HG03558 (cell line): ENCODE data around the gene RCE1.

Experiments
- ATAC-seq: cut with Tn5 transposase; IDR thresholded peaks from one replicate; pipeline ENCODE4 v1.9.1; 2021; ENCODE audit warnings: moderate number of reproducible peaks; ENCODE audit not compliant: unreplicated experiment; ENCODE audit errors: extremely low read depth

Gene RCE1

DNA sequence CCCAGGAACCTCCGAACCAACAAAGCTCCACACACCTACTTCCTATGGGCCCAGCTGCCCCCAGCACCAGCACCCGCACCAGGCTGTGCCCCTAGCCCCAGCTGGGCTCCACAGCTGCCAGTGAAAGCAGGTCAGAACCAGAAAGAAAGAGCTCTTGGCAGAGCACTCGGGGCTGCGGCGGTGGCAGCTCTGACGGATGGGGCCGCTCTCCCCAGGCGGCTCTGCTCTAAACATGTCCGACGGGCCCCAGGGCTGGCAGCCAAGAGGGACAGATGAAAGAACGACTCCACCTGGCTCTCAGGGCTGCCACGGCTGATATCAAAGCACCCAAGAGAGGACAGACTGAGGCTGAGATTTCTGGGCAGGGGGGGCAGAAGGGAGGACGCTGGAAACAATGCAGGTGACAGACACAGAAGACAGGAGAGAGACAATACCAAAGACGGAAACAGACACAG is 39.3 kb downstream of the RCE1 start:
- ATAC-seq: no peak

DNA sequence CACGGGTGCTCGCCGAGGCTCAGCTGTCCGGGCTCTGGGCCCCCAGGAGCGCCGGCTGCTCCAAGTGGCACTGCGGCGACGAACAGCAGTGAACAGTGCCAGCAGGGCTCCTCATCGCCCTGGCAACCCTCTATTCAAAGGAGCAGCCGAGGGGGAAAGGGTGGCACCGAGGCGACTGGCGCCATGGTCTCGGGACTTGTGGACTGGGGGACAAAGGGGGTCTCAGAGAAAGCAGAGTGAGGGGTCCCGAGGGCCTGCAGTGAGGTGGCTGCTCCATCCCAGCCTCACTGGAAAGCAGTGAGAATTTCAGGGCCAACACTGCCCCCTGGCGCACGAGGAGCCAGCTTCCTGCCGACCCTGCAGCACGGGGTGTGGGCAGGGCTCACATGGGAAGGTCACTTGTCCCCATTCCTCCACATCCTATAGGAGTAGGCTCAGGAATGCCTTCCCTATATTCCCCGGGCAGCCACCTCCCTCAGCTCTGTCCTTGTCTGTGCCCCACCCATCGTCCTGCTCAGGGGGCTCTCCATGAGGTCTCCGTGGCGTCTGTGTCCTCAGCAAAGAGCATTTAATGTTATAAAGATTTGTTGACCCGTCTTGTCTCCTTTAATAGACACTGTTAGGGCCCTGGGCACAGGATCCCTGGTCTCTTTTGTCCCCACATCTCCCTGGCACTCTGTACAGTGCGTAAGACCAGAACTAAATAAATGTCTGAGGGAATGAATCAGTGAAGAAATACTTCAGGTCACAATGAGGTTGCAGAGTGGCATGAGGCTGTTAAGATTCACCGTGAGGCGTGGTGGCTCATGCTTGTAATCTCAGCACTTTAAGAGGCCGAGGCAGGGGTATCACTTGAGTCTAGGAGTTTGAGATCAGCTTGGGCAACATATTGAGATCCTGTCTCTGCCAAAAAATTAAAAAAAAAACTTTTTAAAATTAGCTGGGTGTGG is 40.0 kb downstream of the RCE1 start:
- ATAC-seq: no peak

DNA sequence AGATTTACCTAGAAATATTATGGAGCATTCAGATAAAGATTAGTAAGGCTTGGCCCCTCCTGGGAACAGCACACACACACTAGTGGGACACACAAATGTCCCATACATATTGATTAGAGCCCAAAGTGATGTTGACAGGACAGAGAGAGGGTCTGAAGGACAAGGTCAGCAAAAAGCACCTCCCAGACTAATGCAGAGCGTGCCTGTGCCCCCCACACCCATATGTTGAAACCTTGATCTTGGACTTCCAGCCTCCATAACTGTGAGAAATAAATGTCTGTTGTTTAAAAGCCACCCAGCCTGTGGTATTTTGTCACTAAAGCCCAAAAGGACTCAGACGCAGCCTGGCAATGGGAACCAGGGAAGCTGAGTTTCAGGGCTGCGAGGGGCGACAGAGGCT is 41.2 kb downstream of the RCE1 start:
- ATAC-seq: no peak

DNA sequence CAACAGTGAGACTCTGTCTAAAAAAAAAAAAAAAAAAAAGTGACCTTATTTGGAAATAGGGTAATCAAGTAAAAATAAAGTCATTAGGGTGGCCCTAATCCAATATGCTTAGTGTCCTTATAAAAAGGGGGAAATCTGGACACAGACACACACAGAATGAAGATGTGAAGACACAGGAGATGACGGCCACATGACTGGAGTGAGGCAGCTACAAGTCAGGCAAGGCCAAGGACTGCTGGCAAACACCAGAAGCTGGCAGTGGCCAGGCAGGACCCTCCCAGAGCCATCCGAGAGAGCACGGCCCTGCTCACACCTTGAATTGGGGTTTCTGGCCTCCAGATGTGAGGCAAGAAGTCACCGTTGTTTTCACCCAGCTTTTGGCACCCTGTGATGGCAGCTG is 42.2 kb downstream of the RCE1 start:
- ATAC-seq: no peak

DNA sequence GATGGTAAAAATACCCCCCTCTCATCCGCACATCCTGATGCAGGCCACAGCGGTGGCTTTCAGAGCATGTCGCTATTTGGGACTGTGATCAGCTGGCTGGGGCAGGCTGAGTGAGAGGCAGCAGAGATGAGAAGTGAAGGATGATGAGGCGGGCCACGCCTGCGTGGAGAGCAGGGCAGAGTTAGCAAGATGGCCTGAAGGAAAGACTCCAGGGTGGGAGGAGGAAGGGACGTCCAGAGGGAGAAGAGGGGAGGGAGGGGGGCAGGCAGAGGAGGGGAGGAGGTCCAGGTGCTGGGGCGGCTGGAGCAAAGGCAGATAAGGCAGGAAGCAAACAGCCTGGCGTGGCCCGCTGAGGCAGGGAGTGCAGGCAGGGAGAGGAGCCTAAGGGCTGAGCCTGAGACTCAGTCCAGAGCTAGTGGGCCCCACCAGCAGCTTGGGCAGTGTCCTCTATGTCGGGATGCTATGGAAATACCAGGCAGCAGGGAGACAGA is 42.8 kb downstream of the RCE1 start:
- ATAC-seq: no peak

DNA sequence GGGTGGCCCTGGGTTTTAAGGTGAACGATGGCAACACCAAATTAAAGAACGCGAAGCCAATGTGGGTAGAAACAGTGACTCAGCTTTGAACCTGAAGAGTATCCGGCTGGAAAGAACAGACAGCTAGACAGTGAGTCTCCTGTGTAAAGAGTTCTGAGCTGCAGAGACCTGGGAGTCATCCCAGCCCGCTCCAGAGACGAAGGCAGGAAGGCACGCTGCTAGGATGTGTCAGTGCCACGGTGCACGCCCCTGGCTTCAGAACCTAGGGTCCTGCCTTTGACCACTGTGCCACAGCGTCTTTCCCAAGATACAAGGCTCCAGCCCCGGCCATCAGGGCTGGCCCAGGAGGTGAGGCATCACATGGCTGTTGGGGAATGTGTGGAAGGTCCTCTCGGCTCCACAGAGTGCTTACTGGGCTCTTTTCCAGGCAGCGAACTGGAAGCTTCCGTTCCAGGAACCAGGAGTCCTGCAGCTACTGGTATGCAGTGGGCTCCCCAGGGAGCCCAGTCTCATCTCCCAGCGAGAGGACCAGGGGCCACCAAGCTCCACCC is 43.5 kb downstream of the RCE1 start:
- ATAC-seq: no peak

DNA sequence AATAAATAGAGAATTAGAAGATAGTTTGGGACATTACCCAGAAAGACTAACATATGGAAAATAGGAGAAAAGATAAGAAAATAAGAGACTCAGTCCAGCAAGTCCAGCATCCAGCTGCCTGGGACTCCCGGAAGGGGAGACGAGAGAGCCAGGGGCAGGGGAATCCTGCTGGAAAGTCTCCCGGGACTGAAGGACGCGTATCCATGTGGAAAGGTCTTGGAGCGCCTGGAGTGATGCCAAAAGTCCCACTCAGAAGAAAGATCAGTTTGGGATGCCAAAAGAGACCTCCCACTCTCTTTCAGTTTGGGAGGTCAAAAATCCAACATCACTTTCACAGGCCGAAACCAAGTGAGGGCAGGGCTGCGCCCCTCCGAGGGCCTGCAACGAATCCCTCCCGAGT is 44.3 kb downstream of the RCE1 start:
- no peak for ATAC-seq

DNA sequence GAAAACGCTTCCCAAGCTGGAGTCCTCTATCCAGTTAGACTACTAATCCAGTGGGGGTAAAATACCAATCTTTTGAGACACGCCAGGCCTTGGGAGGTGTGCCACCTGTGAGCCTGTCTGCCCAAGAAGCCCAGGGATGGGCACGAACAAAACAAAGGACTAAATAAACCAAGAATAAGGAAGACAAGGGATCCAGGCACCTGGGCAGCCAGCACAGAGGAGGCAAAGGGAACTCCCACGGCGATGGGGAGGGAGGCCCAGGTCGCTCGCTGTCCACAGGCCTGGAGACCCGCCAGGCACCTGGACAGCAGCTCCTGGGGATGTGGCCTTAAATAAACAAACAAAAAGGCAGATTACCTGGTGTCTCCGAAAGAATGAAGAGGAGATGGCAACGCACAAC is 45.0 kb downstream of the RCE1 start:
- no peak for ATAC-seq

DNA sequence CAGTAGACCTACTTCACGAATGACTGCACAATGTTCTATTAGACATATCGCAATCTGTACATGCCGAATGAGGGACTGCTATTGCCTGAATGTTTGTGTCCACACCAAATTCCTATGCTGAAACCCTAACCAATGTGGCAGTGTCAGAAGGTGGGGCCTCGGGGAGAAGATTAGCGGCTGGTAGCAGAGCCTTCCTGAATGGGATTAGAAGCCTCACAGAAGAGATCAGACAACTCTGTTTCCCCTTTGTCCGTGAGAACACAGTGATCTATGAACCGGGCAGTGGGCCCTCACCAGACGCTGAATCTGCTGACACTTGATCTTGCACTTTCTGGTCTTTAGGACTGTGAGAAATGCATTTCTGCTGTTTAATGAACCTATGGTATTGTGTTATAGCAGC is 46.7 kb downstream of the RCE1 start:
- ATAC-seq: no peak

DNA sequence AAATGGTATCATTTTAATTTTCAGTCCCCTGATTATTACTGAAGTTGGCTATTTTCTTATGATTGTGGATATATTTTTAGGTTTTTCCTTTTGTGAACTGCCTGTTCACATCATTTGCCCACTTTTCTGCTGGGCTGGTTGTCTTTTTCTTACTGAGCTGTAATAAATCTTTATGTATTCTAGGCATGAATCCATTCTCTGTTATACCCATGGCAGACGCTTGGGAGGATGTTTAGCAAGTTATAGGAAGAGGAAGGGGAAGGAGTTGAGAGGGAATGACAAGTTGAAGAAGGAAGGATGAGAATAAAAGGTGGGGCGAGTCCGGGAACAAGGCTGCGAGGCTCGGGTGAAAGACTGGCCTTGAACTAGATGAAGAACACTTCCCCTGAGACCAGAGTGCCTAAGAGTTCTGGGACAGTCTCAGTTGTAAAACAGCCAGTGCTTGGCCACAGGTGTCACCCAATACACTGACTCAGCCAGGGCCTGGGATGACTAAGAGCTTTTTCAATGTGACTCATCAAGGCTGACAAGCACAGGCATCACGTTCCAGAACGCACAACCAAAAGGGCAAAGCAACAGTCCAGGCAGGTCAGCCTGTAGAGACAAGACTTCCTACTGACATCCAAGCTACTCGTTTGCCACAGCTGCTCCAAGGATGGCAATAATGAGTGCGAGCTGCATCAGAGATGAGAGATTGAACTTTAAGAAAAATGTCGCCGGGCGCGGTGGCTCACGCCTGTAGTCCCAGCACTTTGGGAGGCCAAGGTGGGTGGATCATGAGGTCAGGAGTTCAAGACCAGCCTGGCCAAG is 48.8 kb downstream of the RCE1 start:
- peak; percentile 81 for ATAC-seq

DNA sequence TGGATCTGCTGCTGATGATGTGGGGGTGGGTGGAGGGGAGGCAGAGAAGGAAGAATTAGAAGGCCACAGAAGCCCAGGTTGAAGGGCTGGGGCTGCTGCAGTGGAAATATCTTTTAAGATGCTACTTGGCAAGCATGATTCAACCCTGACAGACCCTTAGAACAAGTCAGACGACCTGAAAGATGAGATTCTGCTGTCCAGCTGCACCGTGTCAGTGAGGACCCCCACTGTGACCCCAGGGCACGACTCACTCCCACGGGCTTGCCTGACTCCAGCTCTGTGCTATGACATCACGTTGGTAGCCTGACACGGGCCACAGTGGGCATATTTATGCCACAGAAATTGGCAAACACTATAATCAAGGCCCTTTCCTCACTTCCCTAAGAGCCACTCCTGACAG is 49.7 kb downstream of the RCE1 start:
- no peak for ATAC-seq

DNA sequence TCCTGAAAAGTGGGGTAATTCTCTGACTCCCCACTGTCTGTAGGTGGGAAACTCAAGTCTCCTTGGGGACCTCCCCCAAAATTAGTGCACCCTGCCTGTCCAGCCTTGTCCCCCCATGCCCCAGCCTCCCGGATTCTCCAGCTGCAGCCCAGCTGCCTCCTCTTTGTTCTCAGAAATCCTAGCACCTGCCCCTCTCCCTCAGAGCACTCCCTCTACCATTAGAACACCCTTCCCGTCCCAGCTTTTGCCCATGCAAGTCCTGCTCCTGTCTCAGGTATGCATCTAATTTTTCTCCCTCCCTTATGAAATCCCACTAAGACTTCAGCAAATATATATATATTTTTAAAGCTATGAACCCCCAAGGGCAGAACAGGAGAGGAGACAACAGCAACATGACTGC is 50.9 kb downstream of the RCE1 start:
- ATAC-seq: no peak
